IMR-90 (cell line): Measurements from ENCODE around the gene BMP8B. TPM values are rescaled to one million over a fixed set of nuclear protein-coding genes. Genes with fewer than 3 reads are reported as not detected.
"Not testable (repeated sequence)": the region's sequence is repeated elsewhere in the genome, so short reads cannot be mapped to it uniquely, and the experiment has no call there.

Experiments used
- ATAC-seq: fragments of 200-7000 bp; cut with Tn5 transposase; 2 replicates; pipeline ENCODE4 v1.9.1; 2020; ENCODE audit warnings: low read depth, mild to moderate bottlenecking, moderate library complexity
- BruUV-seq: library from RNA; stranded (reverse); fragments of 400-500 nt; replicated peaks from 2 replicates; lab custom pipeline; 2021; lab: Mats Ljungman, UMichigan
- CTCF ChIA-PET: fragments of 300-600 bp; formaldehyde crosslinking; extraction: SDS; loops from one replicate; lab custom pipeline; 2021; ENCODE audit warnings: antibody characterized with exemption; lab: Yijun Ruan, JAX
- POLR2A ChIA-PET: fragments of 300-600 bp; sonication (Branson Sonifier 250); formaldehyde crosslinking; loops from one replicate; lab custom pipeline; 2022; ENCODE audit warnings: antibody characterized with exemption; ENCODE audit not compliant: unreplicated experiment; lab: Charles Lee
- DNase-seq: peaks from one replicate; pipeline ENCODE4 v3.0.0; 2013
- H2AFZ ChIP-seq: replicated peaks from 2 replicates; pipeline ENCODE3; 2013; ENCODE audit warnings: low read length, mild to moderate bottlenecking; ENCODE audit not compliant: poor library complexity
- H2AK5ac ChIP-seq: 2 replicates; pipeline ENCODE4 v1.6.1; 2013; ENCODE audit warnings: low read depth, low read length, inconsistent platforms
- H2AK9ac ChIP-seq: replicated peaks from 2 replicates; pipeline ENCODE3; 2013; ENCODE audit warnings: mild to moderate bottlenecking, low read depth, low read length, moderate library complexity; ENCODE audit not compliant: poor library complexity
- H2BK120ac ChIP-seq: 2 replicates; pipeline ENCODE4 v1.6.1; 2013; ENCODE audit warnings: low read depth, low read length, inconsistent platforms
- H2BK15ac ChIP-seq: 3 replicates; pipeline ENCODE4 v1.6.1; 2013; ENCODE audit warnings: low read depth, low read length, inconsistent platforms
- H2BK20ac ChIP-seq: 2 replicates; pipeline ENCODE4 v1.6.1; 2013; ENCODE audit warnings: low read depth, mild to moderate bottlenecking, inconsistent platforms, low read length, moderate library complexity
- H2BK5ac ChIP-seq: 2 replicates; pipeline ENCODE4 v1.6.1; 2013; ENCODE audit warnings: mild to moderate bottlenecking, low read depth, low read length, inconsistent platforms; ENCODE audit not compliant: poor library complexity, severe bottlenecking
- H3K14ac ChIP-seq: replicated peaks from 2 replicates; pipeline ENCODE4 v1.6.1; 2013; ENCODE audit warnings: low read depth, low read length, inconsistent platforms
- H3K18ac ChIP-seq: 2 replicates; pipeline ENCODE4 v1.6.1; 2013; ENCODE audit warnings: low read depth, low read length, control low read depth
- H3K23ac ChIP-seq: 2 replicates; pipeline ENCODE4 v1.6.1; 2013; ENCODE audit warnings: low read depth, low read length, inconsistent platforms
- H3K27ac ChIP-seq: 2 replicates; pipeline ENCODE4 v1.5.1; 2013; ENCODE audit warnings: mild to moderate bottlenecking, control low read depth, low read length; ENCODE audit not compliant: insufficient read depth
- H3K27me3 ChIP-seq: 2 replicates; pipeline ENCODE4 v1.6.1; 2013; ENCODE audit warnings: low read length; ENCODE audit not compliant: control insufficient read depth, insufficient read depth
- H3K36me3 ChIP-seq: 2 replicates; pipeline ENCODE4 v1.6.1; 2013; ENCODE audit warnings: low read length, mixed read lengths; ENCODE audit not compliant: control insufficient read depth, insufficient read depth
- H3K4ac ChIP-seq: 2 replicates; pipeline ENCODE4 v1.6.1; 2013; ENCODE audit warnings: low read depth, low read length, inconsistent platforms
- H3K4me1 ChIP-seq: 2 replicates; pipeline ENCODE4 v1.6.1; 2013; ENCODE audit warnings: low read length, mixed read lengths; ENCODE audit not compliant: control insufficient read depth, insufficient read depth
- H3K4me2 ChIP-seq: 2 replicates; pipeline ENCODE4 v1.6.1; 2013; ENCODE audit warnings: low read depth, mild to moderate bottlenecking, control low read depth, low read length, moderate library complexity
- H3K4me3 ChIP-seq: 2 replicates; pipeline ENCODE4 v1.5.1; 2013; ENCODE audit warnings: low read depth, mild to moderate bottlenecking, control low read depth, low read length, moderate library complexity; ENCODE audit not compliant: insufficient read depth
- H3K56ac ChIP-seq: 2 replicates; pipeline ENCODE4 v1.6.1; 2013; ENCODE audit warnings: low read length, inconsistent platforms; ENCODE audit not compliant: insufficient read depth; ENCODE audit errors: extremely low read depth
- H3K79me1 ChIP-seq, 2 experiments: 2 replicates each; pipeline ENCODE4 v1.6.1; 2013; ENCODE audit warnings: low read length in 2 of 2, inconsistent platforms in 1 of 2, low read depth in 1 of 2
- H3K9ac ChIP-seq: 2 replicates; pipeline ENCODE4 v1.6.1; 2013; ENCODE audit warnings: low read depth, low read length, control low read depth
- H3K9me1 ChIP-seq: 2 replicates; pipeline ENCODE4 v1.6.1; 2013; ENCODE audit warnings: low read length, inconsistent platforms; ENCODE audit not compliant: insufficient read depth
- H3K9me3 ChIP-seq: 2 replicates; pipeline ENCODE4 v1.6.1; 2013; ENCODE audit warnings: low read length; ENCODE audit not compliant: control insufficient read depth, insufficient read depth
- H4K20me1 ChIP-seq: 2 replicates; pipeline ENCODE4 v1.6.1; 2013; ENCODE audit warnings: low read length, inconsistent platforms; ENCODE audit not compliant: insufficient read depth
- H4K5ac ChIP-seq: 2 replicates; pipeline ENCODE4 v1.6.1; 2013; ENCODE audit warnings: mild to moderate bottlenecking, low read depth, low read length, control low read depth
- H4K8ac ChIP-seq, 2 experiments: 2 replicates each; pipeline ENCODE4 v1.6.1; 2013; ENCODE audit warnings: low read depth in 2 of 2, low read length in 2 of 2, control low read depth in 1 of 2, inconsistent platforms in 1 of 2
- H4K91ac ChIP-seq: 2 replicates; pipeline ENCODE4 v1.6.1; 2013; ENCODE audit warnings: low read depth, low read length, inconsistent platforms; ENCODE audit not compliant: insufficient read depth
- BHLHE40 ChIP-seq: fragments of 150-350 bp; IDR thresholded peaks from 2 replicates; pipeline ENCODE4 v1.6.1; 2016; ENCODE audit warnings: mild to moderate bottlenecking, low read depth, low read length
- WGBS, 2 experiments: methylation state at CpG; one replicate each; pipeline versions ENCODE4 v1.1.5 to v1.1.7; 2013; ENCODE audit warnings: missing lambda C conversion rate in 2 of 2; ENCODE audit not compliant: insufficient read length in 1 of 2; ENCODE audit errors: extremely low coverage in 2 of 2; 5-methylcytosine and 5-hydroxymethylcytosine counted together
- dilution Hi-C: fragments of 300-500 bp; cut with HindIII; formaldehyde crosslinking; loops from one replicate; pipeline ENCODE4 v1.14.3; 2018; ENCODE audit warnings: low sequenced_read_pairs; ENCODE audit not compliant: unreplicated experiment
- in situ Hi-C: fragments of 300-500 bp; cut with MboI; formaldehyde crosslinking; loops from 3 replicates; pipeline ENCODE4 v1.14.3; 2019; ENCODE audit warnings: low sequenced_read_pairs, inconsistent platforms, mixed read lengths
- intact Hi-C: fragments of 100-400 bp; cut with micrococcal nuclease; formaldehyde crosslinking; loops from 2 replicates; pipeline ENCODE4 v1.10.0; 2022
- polyA plus RNA-seq, 3 experiments: library from polyadenylated mRNA; depleted of rRNA; stranded (reverse); fragments of >200 nt; gene quantifications; 2 replicates each; pipeline ENCODE4 v1.2.3, GENCODE V29; 2012; ENCODE audit warnings: low replicate concordance in 1 of 3
- total RNA-seq: library from RNA; depleted of rRNA; stranded (reverse); fragments of >200 nt; gene quantifications from 2 replicates; pipeline ENCODE4 v1.2.3, GENCODE V29; 2012
- TF ChIP-seq, protein P1 (sequence below): fragments of 150-350 bp; IDR thresholded peaks from 2 replicates; pipeline ENCODE4 v1.6.1; 2017; ENCODE audit warnings: mild to moderate bottlenecking, antibody characterized with exemption, low read length, low read depth
- TF ChIP-seq, protein P2 (sequence below): conservative IDR thresholded peaks from 2 replicates; pipeline ENCODE4 v1.5.1; 2012; ENCODE audit warnings: mild to moderate bottlenecking, low read depth, low read length, improper control_type of control experiment

The BMP8B gene
- total and polyA plus RNA-seq, 2 of the 4 experiments (the other 2 are of a cell fraction) = not detected

DNA sequence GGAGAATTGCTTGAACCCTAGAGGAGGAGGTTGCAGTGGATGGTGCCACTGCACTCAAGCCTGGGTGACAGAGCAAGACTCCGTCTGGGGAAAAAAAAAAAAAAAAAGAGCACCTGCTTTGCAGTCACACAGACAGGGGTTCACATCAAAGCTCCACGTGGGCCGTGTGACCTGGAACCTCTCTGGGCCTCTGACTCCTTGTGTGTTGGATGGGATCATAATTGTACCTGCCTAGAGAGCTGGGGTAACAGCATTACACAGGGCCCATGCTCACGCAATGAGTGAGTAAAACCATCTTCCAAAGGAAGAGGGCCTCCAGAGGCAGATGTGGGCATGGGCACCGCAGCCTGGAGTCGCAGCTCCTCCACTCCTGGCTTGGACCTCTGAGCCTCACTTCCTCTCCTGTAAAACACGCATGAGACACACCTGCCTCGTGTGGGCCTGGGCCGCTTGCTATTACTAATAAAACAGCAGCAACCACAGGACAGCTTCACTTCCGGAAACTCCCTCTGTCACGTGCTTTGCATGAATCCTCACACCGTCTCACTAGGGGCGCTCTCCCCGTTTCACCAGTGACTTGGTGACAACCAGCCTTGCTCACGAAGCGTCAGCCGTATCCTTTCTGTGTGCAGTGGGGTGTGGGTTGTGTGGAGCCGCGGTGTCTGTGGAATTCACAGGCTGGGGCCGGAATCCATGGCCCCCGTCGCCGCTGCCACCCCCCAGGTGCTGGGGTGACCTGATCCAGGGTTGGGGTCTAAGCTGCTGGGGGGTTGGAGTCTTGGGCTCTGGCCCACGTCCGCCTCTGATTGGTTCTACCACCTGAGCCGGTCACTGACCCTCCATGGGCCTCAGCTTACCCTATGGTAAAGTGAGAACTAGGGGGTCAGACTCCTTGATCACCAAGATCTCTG is 10.4 kb upstream of the BMP8B start:
- in situ Hi-C loops, H3K4me3 ChIP-seq, H3K23ac ChIP-seq, H3K9me1 ChIP-seq, H2BK5ac ChIP-seq, H2BK120ac ChIP-seq, H2AK9ac ChIP-seq, H3K4me2 ChIP-seq, H3K18ac ChIP-seq, H3K79me1 ChIP-seq, BruUV-seq, H4K5ac ChIP-seq, intact Hi-C loops, H3K27ac ChIP-seq, dilution Hi-C loops, H3K9me3 ChIP-seq, H4K20me1 ChIP-seq, H3K4me1 ChIP-seq, H3K36me3 ChIP-seq, H3K14ac ChIP-seq, H2BK20ac ChIP-seq, H3K9ac ChIP-seq, H3K56ac ChIP-seq, POLR2A ChIA-PET: not testable (repeated sequence)
- Histone ChIP-seq H4K91ac (peak overlapping the region; percentile 39), H2AFZ (peak overlapping the region; percentile 46), H3K27me3 (peaks cover 13% of the 10 kb centered on the region), H3K4ac (peak overlapping the region; percentile 35), H2AK5ac (peak overlapping the region; percentile 82), H2BK15ac (0 out of 3 replicates have a peak overlapping the region, but pooled peaks have one; percentile 0), H4K8ac (peak overlapping the region in 1 of 2 experiments; percentile 72; a peak in 2 of 4 replicates)
- 52% methylated on average over 4 of the region's 26 CpGs; no CpG with 5 or more reads in 1 of the 2 experiments for WGBS, 2 experiments
- peak; percentile 56 for ATAC-seq
- DNase-seq = peak; percentile 50
- 0 out of 2 replicates have a peak, but pooled peaks have one; percentile 16 for TF ChIP-seq BHLHE40
- TF ChIP-seq, protein P1, sequence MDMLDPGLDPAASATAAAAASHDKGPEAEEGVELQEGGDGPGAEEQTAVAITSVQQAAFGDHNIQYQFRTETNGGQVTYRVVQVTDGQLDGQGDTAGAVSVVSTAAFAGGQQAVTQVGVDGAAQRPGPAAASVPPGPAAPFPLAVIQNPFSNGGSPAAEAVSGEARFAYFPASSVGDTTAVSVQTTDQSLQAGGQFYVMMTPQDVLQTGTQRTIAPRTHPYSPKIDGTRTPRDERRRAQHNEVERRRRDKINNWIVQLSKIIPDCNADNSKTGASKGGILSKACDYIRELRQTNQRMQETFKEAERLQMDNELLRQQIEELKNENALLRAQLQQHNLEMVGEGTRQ = peak; percentile 62
- TF ChIP-seq, protein P2, sequence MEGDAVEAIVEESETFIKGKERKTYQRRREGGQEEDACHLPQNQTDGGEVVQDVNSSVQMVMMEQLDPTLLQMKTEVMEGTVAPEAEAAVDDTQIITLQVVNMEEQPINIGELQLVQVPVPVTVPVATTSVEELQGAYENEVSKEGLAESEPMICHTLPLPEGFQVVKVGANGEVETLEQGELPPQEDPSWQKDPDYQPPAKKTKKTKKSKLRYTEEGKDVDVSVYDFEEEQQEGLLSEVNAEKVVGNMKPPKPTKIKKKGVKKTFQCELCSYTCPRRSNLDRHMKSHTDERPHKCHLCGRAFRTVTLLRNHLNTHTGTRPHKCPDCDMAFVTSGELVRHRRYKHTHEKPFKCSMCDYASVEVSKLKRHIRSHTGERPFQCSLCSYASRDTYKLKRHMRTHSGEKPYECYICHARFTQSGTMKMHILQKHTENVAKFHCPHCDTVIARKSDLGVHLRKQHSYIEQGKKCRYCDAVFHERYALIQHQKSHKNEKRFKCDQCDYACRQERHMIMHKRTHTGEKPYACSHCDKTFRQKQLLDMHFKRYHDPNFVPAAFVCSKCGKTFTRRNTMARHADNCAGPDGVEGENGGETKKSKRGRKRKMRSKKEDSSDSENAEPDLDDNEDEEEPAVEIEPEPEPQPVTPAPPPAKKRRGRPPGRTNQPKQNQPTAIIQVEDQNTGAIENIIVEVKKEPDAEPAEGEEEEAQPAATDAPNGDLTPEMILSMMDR = peak; percentile 24; the same call in 1 of the 2 replicates
- CTCF ChIA-PET = interaction anchor here (0.9 to 1.3 kb wide), 4 partner anchors 14 to 309 kb away, joined by 3 to 4 read pairs (median 3); no protein-coding TSS in a partner anchor
